Measurements from ENCODE around the gene SYPL2. TPM values are rescaled to one million over a fixed set of nuclear protein-coding genes. Genes with fewer than 3 reads are reported as not detected.

SYPL2 gene
- total and polyA plus RNA-seq, 4 donors = 0.14 to 4.7 (median 3.7) TPM

DNA sequence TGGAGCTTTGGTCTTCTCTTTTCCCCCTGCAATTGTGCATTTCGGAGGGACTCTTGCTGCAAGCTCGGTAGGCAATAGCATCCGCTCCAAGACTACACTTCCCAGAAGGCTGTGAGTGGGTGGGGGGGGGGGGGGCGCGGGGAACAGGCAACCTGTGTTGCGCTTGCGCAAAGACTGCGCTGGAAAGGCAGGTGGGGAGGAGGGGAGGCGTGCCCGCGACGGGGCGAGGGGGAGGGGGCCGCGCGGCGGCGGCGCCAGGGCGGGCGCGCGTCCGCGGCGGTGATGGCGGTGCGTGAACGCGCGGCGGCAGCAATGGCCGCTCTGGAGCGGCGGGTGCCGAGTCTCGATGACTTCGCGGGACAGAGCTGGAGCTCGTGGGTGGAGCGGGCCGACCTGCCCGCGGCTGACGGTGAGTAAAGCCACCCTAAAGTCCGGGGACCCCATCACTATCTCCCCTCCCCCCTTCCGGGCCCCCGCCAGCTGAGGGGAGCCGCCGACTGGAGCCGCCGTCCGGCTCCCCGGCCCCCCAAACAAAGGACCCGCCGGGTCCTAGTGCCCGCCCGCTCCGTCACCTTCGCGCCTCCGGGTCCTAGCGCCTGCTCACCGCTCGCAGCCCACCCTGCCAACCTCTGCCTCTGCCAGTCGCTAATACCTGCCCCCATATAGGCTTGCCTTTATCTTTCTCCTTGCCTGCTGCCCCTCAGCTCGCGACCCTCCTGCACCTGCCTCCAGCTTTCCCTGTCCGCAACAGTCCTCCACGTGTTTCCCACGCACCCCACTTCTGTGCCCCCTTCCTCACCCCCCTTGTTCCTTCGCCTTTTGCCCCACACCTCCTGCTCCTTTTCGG, 17.5 kb downstream of the SYPL2 start, which contains the start of gene ATXN7L2:
ATXN7L2 (plus strand) TSS at position 234 of the 847 bp plus-strand sequence; CDS start at position 283, 49 bp downstream.
- Histone ChIP-seq H3K4me3 (ENCODE audit: low read depth in 1 of 3, low read length in 3 of 3) (peak within 1 kb of the TSS; percentile 67 to 70 (median 68)), H3K9me3 (ENCODE audit: control insufficient read depth in 4 of 4, low read length in 3 of 4) (no peaks in the 10 kb centered on the region), H3K27ac (ENCODE audit: low read depth in 1 of 2, low read length in 2 of 2) (peak within 1 kb of the TSS; percentile 80 to 90), H3K27me3 (ENCODE audit: control insufficient read depth in 4 of 4, insufficient read depth in 4 of 4, low read length in 3 of 4) (no peaks in the 10 kb centered on the region), H3K4me1 (ENCODE audit: control insufficient read depth in 4 of 4, insufficient read depth in 4 of 4, low read length in 3 of 4) (peaks cover 5 to 16% (median 13%) of the 10 kb centered on the region in 4 donors), H3K36me3 (ENCODE audit: control insufficient read depth in 4 of 4, insufficient read depth in 3 of 4, low read depth in 1 of 4, low read length in 3 of 4) (peaks cover 0 to 8% (median 2%) of the 10 kb centered on the region in 4 donors), H3K9ac (ENCODE audit: low read depth in 1 of 2, low read length in 2 of 2) (peak within 1 kb of the TSS in 1 of 2 donors; percentile 4)
- DNase-seq (ENCODE audit: low spot score) = peak; percentile 93
- TF ChIP-seq FOXA1 (IDR thresholded peaks at IDR 0.05) (no peak), HNF4A (conservative IDR thresholded peaks at IDR 0.05) (no peak), CTCF (IDR thresholded peaks at IDR 0.05; ENCODE audit: low read depth, low read length, missing input control) (no peak), EGR1 (IDR thresholded peaks at IDR 0.05; ENCODE audit: low read depth in 2 of 2) (peak in 1 of 2 donors; percentile 22), RXRA (IDR thresholded peaks at IDR 0.05) (no peak), YY1 (IDR thresholded peaks at IDR 0.05) (peak; percentile 98), ZBTB33 (IDR thresholded peaks at IDR 0.05) (no peak), GABPA (IDR thresholded peaks at IDR 0.05 in 1 of 2, conservative IDR thresholded peaks at IDR 0.05 in 1 of 2) (no peak), REST (IDR thresholded peaks at IDR 0.05) (peak; percentile 27), NR2F2 (IDR thresholded peaks at IDR 0.05) (no peak), FOXA2 (IDR thresholded peaks at IDR 0.05) (no peak), TAF1 (conservative IDR thresholded peaks at IDR 0.05) (peak; percentile 81), SP1 (IDR thresholded peaks at IDR 0.05) (peak; percentile 51), JUND (IDR thresholded peaks at IDR 0.05) (no peak), RAD21 (IDR thresholded peaks at IDR 0.05) (no peak), MAX (IDR thresholded peaks at IDR 0.05) (no peak), HNF4G (IDR thresholded peaks at IDR 0.05) (no peak)
- TF ChIP-seq, protein P1, sequence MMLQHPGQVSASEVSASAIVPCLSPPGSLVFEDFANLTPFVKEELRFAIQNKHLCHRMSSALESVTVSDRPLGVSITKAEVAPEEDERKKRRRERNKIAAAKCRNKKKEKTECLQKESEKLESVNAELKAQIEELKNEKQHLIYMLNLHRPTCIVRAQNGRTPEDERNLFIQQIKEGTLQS (IDR thresholded peaks at IDR 0.05) = no peak
- 2% methylated on average over 73 of the region's 73 CpGs for WGBS
